Endothelial cell of umbilical vein (primary cell): ENCODE measurements around the gene RASAL1. TPM values are rescaled to one million over a fixed set of nuclear protein-coding genes. Genes with fewer than 3 reads are reported as not detected.

Source experiments
- BruUV-seq: library from RNA; stranded (reverse); fragments of 400-500 nt; replicated peaks from 2 replicates; lab custom pipeline; 2021; lab: Mats Ljungman, UMichigan
- CTCF ChIA-PET: fragments of 300-600, 350-600 bp; sonication (Branson Sonifier 250); formaldehyde crosslinking; loops from one replicate; lab custom pipeline; 2021; ENCODE audit warnings: antibody characterized with exemption, inconsistent platforms; lab: Charles Lee
- POLR2A ChIA-PET: fragments of 300-600, 350-600 bp; sonication (Branson Sonifier 250); formaldehyde crosslinking; loops from one replicate; lab custom pipeline; 2021; ENCODE audit warnings: antibody characterized with exemption, inconsistent platforms; lab: Charles Lee
- DNase-seq: peaks from one replicate; pipeline ENCODE4 v3.0.0-alpha.2; 2011; ENCODE audit warnings: low read depth, low spot score
- FAIRE-seq: peaks from 2 replicates; lab custom pipeline; 2011; peaks lifted over from hg19 to GRCh38; lab: Jason Lieb, UNC
- H2AFZ ChIP-seq: 2 replicates; pipeline ENCODE4 v1.6.0; 2012; ENCODE audit warnings: low read depth, low read length, control low read depth, inconsistent platforms
- H3K27ac ChIP-seq: 2 replicates; pipeline ENCODE4 v1.5.1; 2011; ENCODE audit warnings: low read depth, mild to moderate bottlenecking, control low read depth, low read length, moderate library complexity; ENCODE audit not compliant: insufficient read depth
- H3K27me3 ChIP-seq, 2 experiments: 2 replicates each; pipeline versions ENCODE4 v1.6.0 to v1.6.1; 2011; ENCODE audit warnings: low read length in 2 of 2, mixed read lengths in 1 of 2; ENCODE audit not compliant: control insufficient read depth in 2 of 2, insufficient read depth in 2 of 2
- H3K36me3 ChIP-seq, 2 experiments: 2 replicates in 1 of 2; 3 replicates in 1 of 2; pipeline ENCODE4 v1.5.1; 2011; ENCODE audit warnings: low read length in 2 of 2, mild to moderate bottlenecking in 1 of 2, moderate library complexity in 1 of 2; ENCODE audit not compliant: control insufficient read depth in 2 of 2, insufficient read depth in 2 of 2; ENCODE audit errors: extremely low read depth in 1 of 2
- H3K4me1 ChIP-seq: 3 replicates; pipeline ENCODE4 v1.5.1; 2011; ENCODE audit warnings: mild to moderate bottlenecking, low read length; ENCODE audit not compliant: control insufficient read depth, insufficient read depth; ENCODE audit errors: extremely low read depth
- H3K4me2 ChIP-seq: 2 replicates; pipeline ENCODE4 v1.6.1; 2011; ENCODE audit warnings: low read length, control low read depth, mixed read lengths; ENCODE audit not compliant: insufficient read depth
- H3K4me3 ChIP-seq, 3 experiments: fragments of 200-600 bp in 1 of 3; sonication (generic), shearing (Covaris generic) in 1 of 3; replicated peaks in 1 of 3; 2 replicates each; pipeline ENCODE4 v1.5.1; 2011 to 2016; ENCODE audit warnings: control low read depth in 3 of 3, low read length in 3 of 3, mild to moderate bottlenecking in 2 of 3, inconsistent platforms in 1 of 3, low read depth in 1 of 3, moderate library complexity in 1 of 3; ENCODE audit not compliant: insufficient read depth in 1 of 3
- H3K79me2 ChIP-seq: 2 replicates; pipeline ENCODE4 v1.6.0; 2012; ENCODE audit warnings: low read length, inconsistent platforms; ENCODE audit not compliant: control insufficient read depth, insufficient read depth
- H3K9ac ChIP-seq: replicated peaks from 2 replicates; pipeline ENCODE3; 2011; ENCODE audit warnings: low read length, control low read depth; ENCODE audit not compliant: insufficient read depth; ENCODE audit errors: extremely low read depth
- H3K9me1 ChIP-seq: replicated peaks from 3 replicates; pipeline ENCODE4 v1.6.0; 2011; ENCODE audit warnings: mild to moderate bottlenecking, low read length; ENCODE audit not compliant: control insufficient read depth, insufficient read depth; ENCODE audit errors: extremely low read depth
- H3K9me3 ChIP-seq: replicated peaks from 2 replicates; pipeline ENCODE4 v1.5.1; 2012; ENCODE audit warnings: low read length, inconsistent platforms; ENCODE audit not compliant: control insufficient read depth, insufficient read depth
- H4K20me1 ChIP-seq: replicated peaks from 2 replicates; pipeline ENCODE3; 2011; ENCODE audit warnings: mild to moderate bottlenecking, low read length; ENCODE audit not compliant: control insufficient read depth, insufficient read depth; ENCODE audit errors: extremely low read depth
- CTCF ChIP-seq, 2 donors: IDR thresholded peaks; 1 replicate in 1 of 2; 2 replicates in 1 of 2; pipeline ENCODE4 v1.5.1; 2011; ENCODE audit warnings: low read length in 2 of 2, mild to moderate bottlenecking in 2 of 2, moderate library complexity in 2 of 2, control low read depth in 1 of 2, inconsistent platforms in 1 of 2, low read depth in 1 of 2; ENCODE audit not compliant: insufficient read depth in 1 of 2; ENCODE audit errors: extremely low read depth in 1 of 2
- EZH2 ChIP-seq: IDR thresholded peaks from 2 replicates; pipeline ENCODE4 v1.6.1; 2012; ENCODE audit warnings: borderline replicate concordance, low read depth, mild to moderate bottlenecking, moderate library complexity, low read length, inconsistent platforms; ENCODE audit not compliant: severe bottlenecking
- FOS ChIP-seq: IDR thresholded peaks from 2 replicates; pipeline ENCODE4 v1.6.1; 2011; ENCODE audit warnings: mild to moderate bottlenecking, low read length, moderate library complexity, borderline replicate concordance; ENCODE audit not compliant: insufficient read depth
- GATA2 ChIP-seq: IDR thresholded peaks from 2 replicates; pipeline ENCODE4 v1.7.0; 2011; ENCODE audit warnings: low read depth, mild to moderate bottlenecking, moderate library complexity, mixed read lengths, low read length; ENCODE audit not compliant: insufficient read length, insufficient read depth
- JUN ChIP-seq: IDR thresholded peaks from 2 replicates; pipeline ENCODE4 v1.6.1; 2011; ENCODE audit warnings: borderline replicate concordance, low read depth; ENCODE audit not compliant: insufficient read length, insufficient read depth
- MAX ChIP-seq: IDR thresholded peaks from 2 replicates; pipeline ENCODE4 v1.6.1; 2011; ENCODE audit not compliant: insufficient read depth, insufficient read length
- MYC ChIP-seq: IDR thresholded peaks from one replicate; pipeline ENCODE4 v1.6.1; 2011; ENCODE audit warnings: mild to moderate bottlenecking, low read depth, low read length
- POLR2A ChIP-seq: IDR thresholded peaks from 2 replicates; pipeline ENCODE4 v1.6.1; 2012; ENCODE audit warnings: low read depth, mild to moderate bottlenecking, control low read depth, low read length
- POLR2AphosphoS5 ChIP-seq: IDR thresholded peaks from 2 replicates; pipeline ENCODE4 v1.6.1; 2012; ENCODE audit warnings: low read depth, mild to moderate bottlenecking, control low read depth, low read length, moderate library complexity; ENCODE audit not compliant: insufficient read depth
- dilution Hi-C: fragments of 300-500 bp; cut with MboI; formaldehyde crosslinking; loops from one replicate; pipeline ENCODE4 v1.15.0; 2019; ENCODE audit warnings: low sequenced_read_pairs; ENCODE audit not compliant: extremely low pct_ligation_motif_present
- intact Hi-C: fragments of 100-400 bp; cut with micrococcal nuclease; formaldehyde crosslinking; loops from one replicate; pipeline ENCODE4 v1.10.0; 2022
- polyA plus RNA-seq, 4 experiments: library from polyadenylated mRNA; depleted of rRNA in 3 of 4; stranded (reverse) in 3 of 4; unstranded in 1 of 4; fragments of >200 nt; gene quantifications; 2 replicates each; pipeline versions ENCODE4 v1.2.1 to v1.2.3, GENCODE V29; 2011 to 2012; ENCODE audit warnings: missing spikeins in 1 of 4
- total RNA-seq: library from RNA; stranded (reverse); gene quantifications from 2 replicates; pipeline ENCODE4 v1.2.3, GENCODE V29; 2021

Gene RASAL1
- total and polyA plus RNA-seq, 2 donors (not counting 3 experiments of a cell fraction or from before 2014, with no cell fraction given): not detected

- Histone ChIP-seq H2AFZ (no peak overlapping the region), H3K36me3 (peaks cover 20 to 50% of the 10 kb centered on the region in 2 experiments), H3K4me2 (no peak overlapping the region), H3K9me3 (no peaks in the 10 kb centered on the region), H3K27me3 (no peaks in the 10 kb centered on the region), H3K4me1 (no peaks in the 10 kb centered on the region), H3K27ac (no peak overlapping the region), H3K79me2 (no peaks in the 10 kb centered on the region), H3K9ac (no peak overlapping the region), H4K20me1 (no peaks in the 10 kb centered on the region), H3K9me1 (no peaks in the 10 kb centered on the region), H3K4me3 (no peak overlapping the region)
- FAIRE-seq (no peak), DNase-seq (no peak)
- ChIA-PET CTCF (interaction anchor here (6.4 kb wide), 1 partner anchor 179 kb away, joined by 83 read pairs; no protein-coding TSS in a partner anchor), POLR2A (no interaction called here)
- TF ChIP-seq EZH2 (no peak), MYC (no peak), MAX (no peak), POLR2AphosphoS5 (no peak), FOS (no peak), GATA2 (no peak), CTCF (IDR thresholded peaks at IDR 0.05; ENCODE audit: extremely low read depth in 1 of 2, insufficient read depth in 1 of 2, low read depth in 1 of 2, low read length in 2 of 2) (no peak), POLR2A (no peak), JUN (no peak)
- intact Hi-C loops: no loop called here
- dilution Hi-C loops: no loop called here
- no TSS peak for BruUV-seq
Observed at GRCh38 chr12:113172185-113172584, 36.6 kb upstream of the RASAL1 start.
